Measurements from ENCODE around the gene ALDOA.

The ALDOA gene

GRCh38 chr16:30046588-30046987, 19.0 kb upstream of the ALDOA start:
- TF ChIP-seq NFIC (IDR thresholded peaks at IDR 0.05) (no peak), EGR1 (IDR thresholded peaks at IDR 0.05) (no peak), RAD21 (IDR thresholded peaks at IDR 0.05; ENCODE audit: low read depth) (no peak), USF1 (IDR thresholded peaks at IDR 0.05) (no peak), YY1 (IDR thresholded peaks at IDR 0.05; ENCODE audit: low read depth) (no peak), CEBPB (IDR thresholded peaks at IDR 0.05) (no peak), REST (IDR thresholded peaks at IDR 0.05; ENCODE audit: low read depth) (no peak), FOXM1 (IDR thresholded peaks at IDR 0.05; ENCODE audit: borderline replicate concordance, low read depth) (no peak), EP300 (IDR thresholded peaks at IDR 0.05; ENCODE audit: borderline replicate concordance) (no peak), TAF1 (IDR thresholded peaks at IDR 0.05; ENCODE audit: low read depth) (no peak), CREB1 (IDR thresholded peaks at IDR 0.05; ENCODE audit: low read depth) (no peak)

- TF ChIP-seq RAD21 (IDR thresholded peaks at IDR 0.05; ENCODE audit: low read depth) (no peak), EP300 (IDR thresholded peaks at IDR 0.05; ENCODE audit: borderline replicate concordance) (no peak)
These were observed 15.7 kb upstream of the ALDOA start for GRCh38 chr16:30049871-30050270.

- TF ChIP-seq CREB1 (IDR thresholded peaks at IDR 0.05; ENCODE audit: low read depth) (no peak), TAF1 (IDR thresholded peaks at IDR 0.05; ENCODE audit: low read depth) (no peak), FOXM1 (IDR thresholded peaks at IDR 0.05; ENCODE audit: borderline replicate concordance, low read depth) (no peak), TEAD4 (IDR thresholded peaks at IDR 0.05) (no peak), MAX (IDR thresholded peaks at IDR 0.05) (no peak)
These were observed 14.0 kb upstream of the ALDOA start for GRCh38 chr16:30051518-30051917.

GRCh38 chr16:30052671-30053372, 12.7 kb upstream of the ALDOA start:
- peak; percentile 55; the same call in 1 of the 2 replicates for TF ChIP-seq FOXM1 (IDR thresholded peaks at IDR 0.05; ENCODE audit: borderline replicate concordance, low read depth)
- no peak for TF ChIP-seq TCF12 (IDR thresholded peaks at IDR 0.05; ENCODE audit: low read depth)
- no peak for TF ChIP-seq CREB1 (IDR thresholded peaks at IDR 0.05; ENCODE audit: low read depth)
- TF ChIP-seq RAD21 (IDR thresholded peaks at IDR 0.05; ENCODE audit: low read depth), result no peak
- TF ChIP-seq ZBTB7A (IDR thresholded peaks at IDR 0.05; ENCODE audit: low read depth), result no peak
- TF ChIP-seq TAF1 (IDR thresholded peaks at IDR 0.05; ENCODE audit: low read depth), result peak; percentile 47; the same call in 1 of the 2 replicates
- TF ChIP-seq CEBPB (IDR thresholded peaks at IDR 0.05), result no peak
- no peak; the same call in 1 of the 2 replicates for TF ChIP-seq EGR1 (IDR thresholded peaks at IDR 0.05)
- TF ChIP-seq NFIC (IDR thresholded peaks at IDR 0.05), result no peak
- TF ChIP-seq MAX (IDR thresholded peaks at IDR 0.05), result peak; percentile 100
- no peak for TF ChIP-seq YY1 (IDR thresholded peaks at IDR 0.05; ENCODE audit: low read depth)
- peak; percentile 59; the same call in 1 of the 2 replicates for TF ChIP-seq EP300 (IDR thresholded peaks at IDR 0.05; ENCODE audit: borderline replicate concordance)
- peak; percentile 40 for TF ChIP-seq TEAD4 (IDR thresholded peaks at IDR 0.05)
- no peak for TF ChIP-seq REST (IDR thresholded peaks at IDR 0.05; ENCODE audit: low read depth)

- no peak for TF ChIP-seq CEBPB (IDR thresholded peaks at IDR 0.05)
- 0 out of 2 replicates have a peak, but pooled peaks have one; percentile 24 for TF ChIP-seq TCF12 (IDR thresholded peaks at IDR 0.05; ENCODE audit: low read depth)
- no peak for TF ChIP-seq NFIC (IDR thresholded peaks at IDR 0.05)
These were observed 12.1 kb upstream of the ALDOA start for GRCh38 chr16:30053376-30054015.

GRCh38 chr16:30054451-30054850, 11.1 kb upstream of the ALDOA start:
- TF ChIP-seq YY1 (IDR thresholded peaks at IDR 0.05; ENCODE audit: low read depth) (no peak), EGR1 (IDR thresholded peaks at IDR 0.05) (no peak), REST (IDR thresholded peaks at IDR 0.05; ENCODE audit: low read depth) (no peak), FOXM1 (IDR thresholded peaks at IDR 0.05; ENCODE audit: borderline replicate concordance, low read depth) (no peak), USF1 (IDR thresholded peaks at IDR 0.05) (no peak)

Data from Ishikawa (cell line).